GM23338 (cell line): ENCODE results near the gene TMEM174. TPM values are rescaled to one million over a fixed set of nuclear protein-coding genes. Genes with fewer than 3 reads are reported as not detected.
A peak's percentile ranks its signal among the peaks of the same experiment; 100 is the strongest.

Source experiments
- ATAC-seq: fragments of 200-7000 bp; cut with Tn5 transposase; 3 replicates; pipeline ENCODE4 v1.9.1; 2020
- DNase-seq: peaks from one replicate; pipeline ENCODE4 v3.0.0-alpha.2; 2015; ENCODE audit warnings: low spot score
- H2AFZ ChIP-seq: fragments of 200-600 bp; sonication (generic); 2 replicates; pipeline ENCODE4 v1.8.0; 2016; ENCODE audit warnings: antibody characterized with exemption, mild to moderate bottlenecking, moderate library complexity
- H3F3A ChIP-seq: fragments of 200-600 bp; sonication (generic); replicated peaks from 2 replicates; pipeline ENCODE4 v1.8.0; 2017; ENCODE audit warnings: antibody characterized with exemption, mixed run types, low read depth
- H3K27ac ChIP-seq: fragments of 200-600 bp; sonication (generic); 2 replicates; pipeline ENCODE4 v1.6.1; 2016; ENCODE audit warnings: low read depth
- H3K27me3 ChIP-seq: fragments of 200-600 bp; sonication (generic); 2 replicates; pipeline ENCODE4 v1.8.0; 2016; ENCODE audit warnings: mild to moderate bottlenecking, mixed run types, moderate library complexity; ENCODE audit not compliant: insufficient read depth
- H3K36me3 ChIP-seq: fragments of 200-600 bp; sonication (generic); 2 replicates; pipeline ENCODE4 v1.8.0; 2016; ENCODE audit warnings: mild to moderate bottlenecking; ENCODE audit not compliant: insufficient read depth
- H3K4me1 ChIP-seq: fragments of 200-600 bp; sonication (generic); 2 replicates; pipeline ENCODE4 v1.8.0; 2016; ENCODE audit warnings: mild to moderate bottlenecking, moderate library complexity; ENCODE audit not compliant: insufficient read depth
- H3K4me2 ChIP-seq: fragments of 200-600 bp; sonication (generic); 2 replicates; pipeline ENCODE4 v1.7.1; 2017; ENCODE audit warnings: mixed run types
- H3K4me3 ChIP-seq: fragments of 200-600 bp; sonication (generic); 2 replicates; pipeline ENCODE4 v1.6.1; 2016; ENCODE audit warnings: mixed run types
- H3K79me2 ChIP-seq: fragments of 200-600 bp; sonication (generic); replicated peaks from 2 replicates; pipeline ENCODE4 v1.8.0; 2017; ENCODE audit warnings: mild to moderate bottlenecking; ENCODE audit not compliant: insufficient read depth
- H3K9me2 ChIP-seq: fragments of 200-600 bp; sonication (generic); 2 replicates; pipeline ENCODE4 v1.8.0; 2017; ENCODE audit not compliant: insufficient read depth
- H4K20me1 ChIP-seq: fragments of 200-600 bp; sonication (generic); replicated peaks from 2 replicates; pipeline ENCODE4 v1.8.0; 2017; ENCODE audit warnings: mild to moderate bottlenecking; ENCODE audit not compliant: insufficient read depth
- H3K27ac Mint-ChIP-seq: 2 replicates; pipeline ENCODE4 v1.8.0; 2020; ENCODE audit warnings: inconsistent platforms, mild to moderate bottlenecking, moderate library complexity, mixed read lengths
- H3K27me3 Mint-ChIP-seq: 3 replicates; pipeline ENCODE4 v1.8.0; 2022; ENCODE audit warnings: low read depth, mild to moderate bottlenecking, moderate library complexity, mixed read lengths, inconsistent platforms; ENCODE audit not compliant: insufficient read depth, poor library complexity
- H3K36me3 Mint-ChIP-seq: 3 replicates; pipeline ENCODE4 v1.8.0; 2021; ENCODE audit warnings: low read depth, mild to moderate bottlenecking, inconsistent platforms, moderate library complexity, mixed read lengths
- H3K4me1 Mint-ChIP-seq: 3 replicates; pipeline ENCODE4 v1.8.0; 2020; ENCODE audit warnings: mild to moderate bottlenecking, inconsistent platforms, mixed read lengths
- H3K4me3 Mint-ChIP-seq: 3 replicates; pipeline ENCODE4 v1.8.0; 2021; ENCODE audit warnings: moderate library complexity, mild to moderate bottlenecking, inconsistent platforms, mixed read lengths
- H3K9me3 Mint-ChIP-seq: 3 replicates; pipeline ENCODE4 v1.8.0; 2020; ENCODE audit warnings: moderate library complexity, mild to moderate bottlenecking, inconsistent platforms, mixed read lengths
- NANOG ChIP-seq: IDR thresholded peaks from 2 replicates; pipeline ENCODE4 v1.6.1; 2016; ENCODE audit warnings: antibody characterized with exemption, borderline replicate concordance
- POLR2AphosphoS5 ChIP-seq: IDR thresholded peaks from 2 replicates; pipeline ENCODE4 v1.6.1; 2016; ENCODE audit warnings: antibody characterized with exemption, low read depth
- ZNF114 ChIP-seq: fragments of 250-450 bp; sonication (Bioruptor Pico); IDR thresholded peaks from 2 replicates; pipeline ENCODE4 v1.5.0; 2020; ENCODE audit warnings: mild to moderate bottlenecking, moderate library complexity
- polyA plus RNA-seq: library from polyadenylated mRNA; unstranded; fragments of >200 nt; fragmentation: Nextera tagmentation; extraction: Ambion mirVana; gene quantifications from 2 replicates; pipeline ENCODE4 v1.2.1, GENCODE V29; 2016
- total RNA-seq: library from RNA; depleted of rRNA; stranded (reverse); fragments of >200 nt; shearing (Covaris generic); gene quantifications from 2 replicates; pipeline ENCODE4 v1.2.3, GENCODE V29; 2014
- TF ChIP-seq, protein P1 (sequence below): fragments of 250-450 bp; sonication (Bioruptor Pico); IDR thresholded peaks from 2 replicates; pipeline ENCODE4 v1.5.0; 2020; ENCODE audit warnings: mild to moderate bottlenecking, moderate library complexity
- TF ChIP-seq, protein P2 (sequence below): IDR thresholded peaks from one replicate; pipeline ENCODE4 v1.6.1; 2018; ENCODE audit warnings: antibody characterized with exemption; ENCODE audit not compliant: unreplicated experiment

Gene TMEM174
- total and polyA plus RNA-seq, 2 experiments from 2014 or later = not detected

DNA sequence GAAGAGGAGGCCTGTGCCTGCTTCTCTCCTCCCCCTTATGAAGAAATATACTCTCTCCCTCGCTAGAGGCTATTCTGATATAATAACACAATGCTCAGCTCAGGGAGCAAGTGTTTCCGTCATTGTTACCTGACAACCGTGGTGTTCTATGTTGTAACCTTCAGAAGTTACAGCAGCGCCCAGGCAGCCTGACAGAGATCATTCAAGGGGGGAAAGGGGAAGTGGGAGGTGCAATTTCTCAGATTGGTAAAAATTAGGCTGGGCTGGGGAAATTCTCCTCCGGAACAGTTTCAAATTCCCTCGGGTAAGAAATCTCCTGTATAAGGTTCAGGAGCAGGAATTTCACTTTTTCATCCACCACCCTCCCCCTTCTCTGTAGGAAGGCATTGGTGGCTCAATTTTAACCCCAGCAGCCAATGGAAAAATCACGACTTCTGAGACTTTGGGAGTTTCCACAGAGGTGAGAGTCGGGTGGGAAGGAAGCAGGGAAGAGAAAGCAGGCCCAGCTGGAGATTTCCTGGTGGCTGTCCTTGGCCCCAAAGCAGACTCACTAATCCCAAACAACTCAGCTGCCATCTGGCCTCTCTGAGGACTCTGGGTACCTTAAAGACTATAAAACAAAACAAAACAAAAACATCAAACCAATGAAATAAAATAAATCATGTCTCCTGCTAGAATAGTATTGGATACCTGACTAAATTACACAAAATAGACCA, 1.3 kb downstream of the TMEM174 start:
- no peaks in the 10 kb centered on the region for H3K36me3 Mint-ChIP-seq
- H3K79me2 ChIP-seq = no peaks in the 10 kb centered on the region
- no peaks in the 10 kb centered on the region for H3F3A ChIP-seq
- H3K4me3 ChIP-seq = no peak overlapping the region
- H2AFZ ChIP-seq = peak overlapping the region; percentile 59
- H3K4me1 ChIP-seq = peaks cover 8% of the 10 kb centered on the region; the same call in 1 of the 2 replicates
- H3K27me3 ChIP-seq = no peaks in the 10 kb centered on the region
- no peak overlapping the region for H3K4me3 Mint-ChIP-seq
- peaks cover 13% of the 10 kb centered on the region; the same call in 2 of the 3 replicates for H3K4me1 Mint-ChIP-seq
- no peaks in the 10 kb centered on the region for H4K20me1 ChIP-seq
- no peaks in the 10 kb centered on the region for H3K36me3 ChIP-seq
- no peaks in the 10 kb centered on the region for H3K9me3 Mint-ChIP-seq
- DNase-seq = no peak
- no peak overlapping the region for H3K27ac Mint-ChIP-seq
- no peak overlapping the region for H3K4me2 ChIP-seq
- ATAC-seq = no peak
- H3K27ac ChIP-seq = no peak overlapping the region
- H3K27me3 Mint-ChIP-seq = peaks cover 10% of the 10 kb centered on the region
- no peak for TF ChIP-seq ZNF114 (CRISPR knock-in tag)
- TF ChIP-seq, protein P1, sequence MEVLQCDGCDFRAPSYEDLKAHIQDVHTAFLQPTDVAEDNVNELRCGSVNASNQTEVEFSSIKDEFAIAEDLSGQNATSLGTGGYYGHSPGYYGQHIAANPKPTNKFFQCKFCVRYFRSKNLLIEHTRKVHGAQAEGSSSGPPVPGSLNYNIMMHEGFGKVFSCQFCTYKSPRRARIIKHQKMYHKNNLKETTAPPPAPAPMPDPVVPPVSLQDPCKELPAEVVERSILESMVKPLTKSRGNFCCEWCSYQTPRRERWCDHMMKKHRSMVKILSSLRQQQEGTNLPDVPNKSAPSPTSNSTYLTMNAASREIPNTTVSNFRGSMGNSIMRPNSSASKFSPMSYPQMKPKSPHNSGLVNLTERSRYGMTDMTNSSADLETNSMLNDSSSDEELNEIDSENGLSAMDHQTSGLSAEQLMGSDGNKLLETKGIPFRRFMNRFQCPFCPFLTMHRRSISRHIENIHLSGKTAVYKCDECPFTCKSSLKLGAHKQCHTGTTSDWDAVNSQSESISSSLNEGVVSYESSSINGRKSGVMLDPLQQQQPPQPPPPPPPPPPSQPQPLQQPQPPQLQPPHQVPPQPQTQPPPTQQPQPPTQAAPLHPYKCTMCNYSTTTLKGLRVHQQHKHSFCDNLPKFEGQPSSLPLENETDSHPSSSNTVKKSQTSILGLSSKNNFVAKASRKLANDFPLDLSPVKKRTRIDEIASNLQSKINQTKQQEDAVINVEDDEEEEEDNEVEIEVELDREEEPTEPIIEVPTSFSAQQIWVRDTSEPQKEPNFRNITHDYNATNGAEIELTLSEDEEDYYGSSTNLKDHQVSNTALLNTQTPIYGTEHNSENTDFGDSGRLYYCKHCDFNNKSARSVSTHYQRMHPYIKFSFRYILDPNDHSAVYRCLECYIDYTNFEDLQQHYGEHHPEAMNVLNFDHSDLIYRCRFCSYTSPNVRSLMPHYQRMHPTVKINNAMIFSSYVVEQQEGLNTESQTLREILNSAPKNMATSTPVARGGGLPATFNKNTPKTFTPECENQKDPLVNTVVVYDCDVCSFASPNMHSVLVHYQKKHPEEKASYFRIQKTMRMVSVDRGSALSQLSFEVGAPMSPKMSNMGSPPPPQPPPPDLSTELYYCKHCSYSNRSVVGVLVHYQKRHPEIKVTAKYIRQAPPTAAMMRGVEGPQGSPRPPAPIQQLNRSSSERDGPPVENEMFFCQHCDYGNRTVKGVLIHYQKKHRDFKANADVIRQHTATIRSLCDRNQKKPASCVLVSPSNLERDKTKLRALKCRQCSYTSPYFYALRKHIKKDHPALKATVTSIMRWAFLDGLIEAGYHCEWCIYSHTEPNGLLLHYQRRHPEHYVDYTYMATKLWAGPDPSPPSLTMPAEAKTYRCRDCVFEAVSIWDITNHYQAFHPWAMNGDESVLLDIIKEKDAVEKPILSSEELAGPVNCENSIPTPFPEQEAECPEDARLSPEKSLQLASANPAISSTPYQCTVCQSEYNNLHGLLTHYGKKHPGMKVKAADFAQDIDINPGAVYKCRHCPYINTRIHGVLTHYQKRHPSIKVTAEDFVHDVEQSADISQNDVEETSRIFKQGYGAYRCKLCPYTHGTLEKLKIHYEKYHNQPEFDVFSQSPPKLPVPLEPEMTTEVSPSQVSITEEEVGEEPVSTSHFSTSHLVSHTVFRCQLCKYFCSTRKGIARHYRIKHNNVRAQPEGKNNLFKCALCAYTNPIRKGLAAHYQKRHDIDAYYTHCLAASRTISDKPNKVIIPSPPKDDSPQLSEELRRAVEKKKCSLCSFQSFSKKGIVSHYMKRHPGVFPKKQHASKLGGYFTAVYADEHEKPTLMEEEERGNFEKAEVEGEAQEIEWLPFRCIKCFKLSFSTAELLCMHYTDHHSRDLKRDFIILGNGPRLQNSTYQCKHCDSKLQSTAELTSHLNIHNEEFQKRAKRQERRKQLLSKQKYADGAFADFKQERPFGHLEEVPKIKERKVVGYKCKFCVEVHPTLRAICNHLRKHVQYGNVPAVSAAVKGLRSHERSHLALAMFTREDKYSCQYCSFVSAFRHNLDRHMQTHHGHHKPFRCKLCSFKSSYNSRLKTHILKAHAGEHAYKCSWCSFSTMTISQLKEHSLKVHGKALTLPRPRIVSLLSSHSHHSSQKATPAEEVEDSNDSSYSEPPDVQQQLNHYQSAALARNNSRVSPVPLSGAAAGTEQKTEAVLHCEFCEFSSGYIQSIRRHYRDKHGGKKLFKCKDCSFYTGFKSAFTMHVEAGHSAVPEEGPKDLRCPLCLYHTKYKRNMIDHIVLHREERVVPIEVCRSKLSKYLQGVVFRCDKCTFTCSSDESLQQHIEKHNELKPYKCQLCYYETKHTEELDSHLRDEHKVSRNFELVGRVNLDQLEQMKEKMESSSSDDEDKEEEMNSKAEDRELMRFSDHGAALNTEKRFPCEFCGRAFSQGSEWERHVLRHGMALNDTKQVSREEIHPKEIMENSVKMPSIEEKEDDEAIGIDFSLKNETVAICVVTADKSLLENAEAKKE (CRISPR knock-in tag) = no peak
- TF ChIP-seq POLR2AphosphoS5 = no peak
- TF ChIP-seq, protein P2, sequence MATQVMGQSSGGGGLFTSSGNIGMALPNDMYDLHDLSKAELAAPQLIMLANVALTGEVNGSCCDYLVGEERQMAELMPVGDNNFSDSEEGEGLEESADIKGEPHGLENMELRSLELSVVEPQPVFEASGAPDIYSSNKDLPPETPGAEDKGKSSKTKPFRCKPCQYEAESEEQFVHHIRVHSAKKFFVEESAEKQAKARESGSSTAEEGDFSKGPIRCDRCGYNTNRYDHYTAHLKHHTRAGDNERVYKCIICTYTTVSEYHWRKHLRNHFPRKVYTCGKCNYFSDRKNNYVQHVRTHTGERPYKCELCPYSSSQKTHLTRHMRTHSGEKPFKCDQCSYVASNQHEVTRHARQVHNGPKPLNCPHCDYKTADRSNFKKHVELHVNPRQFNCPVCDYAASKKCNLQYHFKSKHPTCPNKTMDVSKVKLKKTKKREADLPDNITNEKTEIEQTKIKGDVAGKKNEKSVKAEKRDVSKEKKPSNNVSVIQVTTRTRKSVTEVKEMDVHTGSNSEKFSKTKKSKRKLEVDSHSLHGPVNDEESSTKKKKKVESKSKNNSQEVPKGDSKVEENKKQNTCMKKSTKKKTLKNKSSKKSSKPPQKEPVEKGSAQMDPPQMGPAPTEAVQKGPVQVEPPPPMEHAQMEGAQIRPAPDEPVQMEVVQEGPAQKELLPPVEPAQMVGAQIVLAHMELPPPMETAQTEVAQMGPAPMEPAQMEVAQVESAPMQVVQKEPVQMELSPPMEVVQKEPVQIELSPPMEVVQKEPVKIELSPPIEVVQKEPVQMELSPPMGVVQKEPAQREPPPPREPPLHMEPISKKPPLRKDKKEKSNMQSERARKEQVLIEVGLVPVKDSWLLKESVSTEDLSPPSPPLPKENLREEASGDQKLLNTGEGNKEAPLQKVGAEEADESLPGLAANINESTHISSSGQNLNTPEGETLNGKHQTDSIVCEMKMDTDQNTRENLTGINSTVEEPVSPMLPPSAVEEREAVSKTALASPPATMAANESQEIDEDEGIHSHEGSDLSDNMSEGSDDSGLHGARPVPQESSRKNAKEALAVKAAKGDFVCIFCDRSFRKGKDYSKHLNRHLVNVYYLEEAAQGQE = no peak
- TF ChIP-seq NANOG = no peak
- 0 out of 2 replicates have a peak, but pooled peaks cover 3% of the 10 kb centered on the region for H3K9me2 ChIP-seq
